Stimulated activated CD8-positive, alpha-beta memory T cell treated with anti-CD3 and anti-CD28 coated beads, Interleukin-7, amount 100 ng/mL, for 4 hours (primary cell): Measurements from ENCODE around the gene ILK.

Experiments
- DNase-seq, 2 donors: peaks; one replicate each; pipeline ENCODE4 v3.0.0-alpha.2; 2020; ENCODE audit warnings: low read depth in 2 of 2

The ILK gene

GRCh38 chr11:6603287-6604080, at the start of gene ILK, which contains the start of gene RRP8:
Gene ILK, plus strand, starts transcription at chr11:6603774. Its CDS starts 498 bp downstream, at chr11:6604272.
Gene RRP8, minus strand, starts transcription at chr11:6603616. Its CDS starts 114 bp downstream, at chr11:6603502.
- peak; percentile 72 to 81 for DNase-seq

GRCh38 chr11:6554828-6555706, 48.5 kb upstream of the ILK start:
- no peak for DNase-seq

- no peak for DNase-seq
These were observed 47.2 kb upstream of the ILK start for GRCh38 chr11:6556139-6556949.

GRCh38 chr11:6557063-6557462, 46.5 kb upstream of the ILK start:
- no peak for DNase-seq

GRCh38 chr11:6557761-6558674, 45.6 kb upstream of the ILK start:
- DNase-seq = no peak

GRCh38 chr11:6559369-6559768, 44.2 kb upstream of the ILK start:
- no peak for DNase-seq

- no peak for DNase-seq
These were observed 42.3 kb upstream of the ILK start for GRCh38 chr11:6561288-6561687.

GRCh38 chr11:6563121-6563619, 40.4 kb upstream of the ILK start:
- DNase-seq = no peak

- DNase-seq = no peak
These were observed 39.9 kb upstream of the ILK start for GRCh38 chr11:6563667-6564066.

GRCh38 chr11:6565325-6565724, 38.2 kb upstream of the ILK start:
- DNase-seq = no peak

GRCh38 chr11:6565988-6566703, 37.4 kb upstream of the ILK start:
- DNase-seq = no peak

GRCh38 chr11:6566704-6567370, 36.7 kb upstream of the ILK start:
- no peak for DNase-seq

- DNase-seq = no peak
These were observed 36.2 kb upstream of the ILK start for GRCh38 chr11:6567371-6567745.

GRCh38 chr11:6568191-6568918, 35.2 kb upstream of the ILK start:
- DNase-seq = no peak

GRCh38 chr11:6569706-6570105, 33.9 kb upstream of the ILK start:
- no peak for DNase-seq

GRCh38 chr11:6570691-6571427, 32.7 kb upstream of the ILK start:
- DNase-seq = no peak

GRCh38 chr11:6571434-6572008, 32.1 kb upstream of the ILK start:
- DNase-seq = no peak

- DNase-seq = no peak
These were observed 31.4 kb upstream of the ILK start for GRCh38 chr11:6572215-6572614.
